Suppressor macrophage treated with lipopolysaccharide for 1 hour (primary cell): Measurements from ENCODE around the gene LYPD1.

ENCODE experiments used
- DNase-seq, 3 donors: peaks; one replicate each; pipeline ENCODE4 v3.0.0-alpha.2; 2020 to 2022

The LYPD1 gene

GRCh38 chr2:132668189-132668823 is 1.7 kb downstream of the LYPD1 start:
- DNase-seq = no peak

DNA sequence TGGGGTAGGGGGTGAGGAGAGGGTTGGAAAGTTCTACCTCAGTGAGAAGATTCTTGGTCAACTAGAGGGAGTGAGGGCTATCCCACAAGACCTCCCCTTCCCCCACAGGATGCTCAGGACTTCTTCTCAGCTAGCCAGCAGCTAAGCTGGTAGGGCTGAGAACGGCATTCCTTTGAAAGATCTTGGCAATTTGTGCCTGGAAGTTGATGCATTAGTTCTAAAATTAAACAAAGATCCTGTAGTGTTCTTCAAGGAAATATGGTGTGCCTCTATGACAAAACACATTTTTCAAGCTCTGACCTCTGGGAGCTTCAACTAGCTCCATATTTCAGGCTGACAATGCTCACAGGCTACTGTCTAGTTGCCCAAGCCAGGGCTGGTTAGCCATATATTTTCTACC is 2.3 kb downstream of the LYPD1 start:
- DNase-seq = no peak

DNA sequence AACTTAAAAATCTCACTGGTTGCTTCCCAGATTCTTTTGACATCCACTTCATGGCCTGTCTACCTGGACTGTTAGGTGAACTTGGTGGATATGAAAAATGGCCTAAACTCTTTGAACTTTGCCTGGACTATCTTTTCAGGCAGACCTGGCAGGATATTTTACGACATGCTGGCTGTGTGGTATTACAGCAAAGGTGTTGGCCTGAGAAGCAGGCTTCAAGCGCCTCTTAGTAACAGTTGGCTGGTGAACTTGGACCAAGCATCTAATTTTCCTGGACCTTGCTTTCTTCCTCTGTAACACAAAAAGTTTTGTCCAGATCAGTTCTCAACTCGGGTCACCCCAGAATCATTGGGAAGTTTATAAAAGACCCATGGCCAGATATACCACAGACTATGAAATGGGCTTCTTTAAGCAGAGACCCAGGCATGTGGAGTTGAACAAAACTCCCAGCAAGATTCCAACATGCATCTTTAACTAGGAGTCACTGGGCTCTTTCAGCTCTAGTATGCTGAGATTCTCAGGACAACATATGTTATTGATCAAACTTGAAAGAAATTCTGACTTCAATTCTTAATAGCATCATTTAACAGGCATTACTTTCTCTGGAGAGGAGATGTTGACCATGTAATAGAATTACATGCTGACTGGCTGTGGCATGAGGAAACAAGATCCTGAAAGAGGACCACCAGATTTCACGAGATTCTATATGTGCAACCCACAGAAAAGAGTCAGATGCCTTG is 4.4 kb downstream of the LYPD1 start:
- DNase-seq = no peak

DNA sequence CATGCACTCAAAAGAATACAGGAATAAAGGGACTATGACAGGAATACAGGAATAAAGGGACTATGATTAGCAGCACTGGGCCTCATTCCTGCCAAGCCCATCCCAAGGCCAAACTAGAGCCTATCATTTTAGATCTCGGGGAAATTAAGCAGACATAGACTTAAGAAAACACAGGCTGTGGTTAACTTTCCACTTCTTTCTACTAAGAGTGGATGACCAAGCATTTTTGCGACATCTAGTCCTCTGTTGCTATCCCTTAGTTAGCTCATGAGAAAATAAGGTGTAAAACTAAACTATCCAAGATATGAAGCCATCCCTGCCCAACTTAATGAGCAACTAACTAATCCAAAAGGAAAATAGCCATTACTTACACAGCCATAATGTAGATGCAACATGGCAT is 5.9 kb downstream of the LYPD1 start:
- no peak for DNase-seq

- DNase-seq = no peak
These were observed 7.3 kb downstream of the LYPD1 start for GRCh38 chr2:132662732-132663131.

DNA sequence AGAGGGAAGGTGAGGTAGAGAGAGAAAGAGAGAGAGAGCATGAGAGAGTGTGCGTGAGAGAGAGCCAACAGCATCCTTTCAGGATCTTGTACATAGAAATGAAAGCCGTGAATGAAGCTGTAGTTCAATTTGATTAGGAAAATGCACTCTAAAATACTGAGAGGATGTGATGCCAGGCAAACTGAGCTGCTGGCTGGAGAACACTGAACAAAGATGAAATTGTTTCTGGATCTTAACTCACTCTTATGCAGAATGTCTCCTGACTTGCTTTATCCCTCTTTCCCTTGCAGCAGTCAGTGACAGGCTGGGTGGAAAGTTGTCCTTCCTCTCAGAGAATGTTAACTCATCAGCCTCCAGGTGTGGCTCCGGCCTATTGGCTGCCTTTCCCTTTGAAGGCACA is 10.7 kb downstream of the LYPD1 start:
- no peak for DNase-seq

DNA sequence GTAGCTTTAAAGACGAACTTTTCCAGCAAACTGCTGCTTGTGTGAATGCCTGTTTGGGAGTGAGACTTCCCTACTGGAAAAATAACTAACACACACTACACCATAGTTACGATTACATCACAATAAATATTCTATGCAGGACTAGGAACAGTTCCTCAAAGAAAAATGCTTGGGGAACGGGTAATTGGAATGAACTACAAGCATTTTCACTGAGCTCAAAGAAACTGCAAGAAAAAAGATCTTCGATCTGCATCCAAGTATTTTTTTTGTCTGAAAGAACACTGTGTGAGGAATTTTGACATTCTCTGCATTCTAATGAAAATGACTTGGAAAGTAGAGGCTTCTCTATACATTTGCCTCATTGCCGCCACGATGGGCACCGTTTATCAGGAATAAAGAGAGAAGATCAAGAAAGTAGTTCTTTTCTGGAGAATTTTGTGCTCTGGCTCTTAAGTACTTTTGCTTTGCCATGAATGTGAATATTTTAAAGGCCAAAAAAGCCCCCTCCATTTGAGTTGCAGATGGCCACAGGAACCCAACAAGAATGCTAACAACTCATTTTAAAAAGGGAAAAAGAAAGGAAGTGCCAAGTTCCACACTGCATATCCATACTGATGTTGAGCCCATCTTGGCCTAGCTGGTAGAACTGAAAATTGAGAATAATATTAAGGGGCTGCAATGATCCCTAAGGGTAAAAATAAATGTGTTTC is 13.6 kb downstream of the LYPD1 start:
- DNase-seq = no peak

DNA sequence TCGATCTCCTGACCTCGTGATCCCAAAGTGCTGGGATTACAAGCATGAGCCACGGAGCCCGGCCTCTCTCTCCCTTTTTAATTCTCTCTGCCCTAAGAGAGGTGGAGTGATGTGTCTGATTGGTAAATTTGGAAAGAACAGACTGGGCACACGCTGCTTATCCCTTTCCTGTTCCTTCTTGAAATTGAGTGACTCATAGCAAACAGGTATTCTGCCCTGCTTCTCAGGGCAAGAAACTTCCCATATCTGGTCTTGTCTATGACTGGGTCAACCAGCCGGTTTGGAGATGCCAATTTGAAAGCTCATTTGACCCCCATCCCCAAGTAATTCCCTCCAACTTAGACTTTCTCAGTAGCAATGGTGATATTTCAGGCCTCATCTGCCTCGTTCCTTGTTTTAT is 15.0 kb downstream of the LYPD1 start:
- no peak for DNase-seq

- no peak for DNase-seq
These were observed 15.7 kb downstream of the LYPD1 start for GRCh38 chr2:132654335-132654734.

DNA sequence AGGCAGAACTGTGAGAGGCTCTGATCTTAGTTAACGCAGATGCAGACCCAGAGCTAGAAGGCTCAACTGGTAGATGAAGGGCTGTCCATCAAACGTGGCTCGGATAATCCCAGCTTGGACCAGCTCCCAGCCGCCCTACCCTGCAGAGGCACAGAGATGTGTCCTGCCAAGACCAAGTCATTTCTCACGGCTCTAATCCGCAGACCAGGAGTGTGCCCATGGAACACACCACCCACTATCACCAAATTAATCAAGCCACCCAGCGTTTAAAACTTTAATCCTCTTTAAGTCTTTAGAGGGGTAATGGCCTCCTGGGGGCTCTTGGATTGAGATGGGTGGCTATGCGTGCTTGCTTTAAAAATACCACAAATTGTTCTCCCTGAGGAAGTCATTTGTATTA is 17.5 kb downstream of the LYPD1 start:
- DNase-seq = no peak

DNA sequence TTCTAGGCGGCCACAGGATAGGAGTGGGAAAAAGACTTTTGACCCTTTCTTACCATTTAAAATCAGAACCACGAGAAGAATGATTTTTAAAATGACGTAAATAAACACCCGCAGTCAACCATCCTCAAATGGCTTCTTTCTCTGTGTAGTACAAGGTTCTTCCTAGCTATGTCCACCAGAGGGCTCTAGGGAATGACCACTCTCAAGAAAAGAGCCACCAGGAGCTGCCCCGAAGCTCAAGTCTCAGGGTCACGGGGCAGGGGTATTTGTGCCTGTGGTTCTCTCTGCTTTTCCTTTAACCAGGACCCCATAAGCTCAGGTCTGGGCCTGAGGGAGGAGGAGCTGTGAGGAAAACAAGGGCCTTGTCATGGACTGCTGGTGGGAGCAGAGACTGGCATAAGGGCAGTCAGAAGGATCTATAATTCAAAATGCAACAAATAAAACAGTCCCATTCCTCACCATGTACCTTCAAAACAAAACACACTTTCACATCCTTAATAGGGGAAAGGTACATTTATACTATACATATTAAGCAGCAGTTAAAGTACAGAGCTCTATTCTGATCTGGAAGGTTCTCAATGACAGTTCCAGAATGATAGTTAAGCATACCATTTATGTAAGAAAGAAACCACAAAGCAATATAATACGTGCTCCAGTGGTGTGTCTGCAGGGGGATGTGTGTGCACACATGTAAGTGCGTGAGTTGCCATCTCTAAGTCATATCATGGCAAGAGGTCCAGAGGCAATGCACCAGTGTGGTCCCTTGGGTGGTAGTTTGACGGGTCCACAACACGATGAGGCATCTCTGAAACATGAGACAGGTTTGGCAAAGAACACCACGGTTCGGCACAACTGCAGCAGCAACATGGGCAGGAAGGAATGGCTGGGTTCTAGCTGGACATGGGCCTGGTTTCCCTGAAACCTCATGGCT is 18.6 kb downstream of the LYPD1 start:
- DNase-seq = peak in 2 of 3 donors; percentile 15 to 42

DNA sequence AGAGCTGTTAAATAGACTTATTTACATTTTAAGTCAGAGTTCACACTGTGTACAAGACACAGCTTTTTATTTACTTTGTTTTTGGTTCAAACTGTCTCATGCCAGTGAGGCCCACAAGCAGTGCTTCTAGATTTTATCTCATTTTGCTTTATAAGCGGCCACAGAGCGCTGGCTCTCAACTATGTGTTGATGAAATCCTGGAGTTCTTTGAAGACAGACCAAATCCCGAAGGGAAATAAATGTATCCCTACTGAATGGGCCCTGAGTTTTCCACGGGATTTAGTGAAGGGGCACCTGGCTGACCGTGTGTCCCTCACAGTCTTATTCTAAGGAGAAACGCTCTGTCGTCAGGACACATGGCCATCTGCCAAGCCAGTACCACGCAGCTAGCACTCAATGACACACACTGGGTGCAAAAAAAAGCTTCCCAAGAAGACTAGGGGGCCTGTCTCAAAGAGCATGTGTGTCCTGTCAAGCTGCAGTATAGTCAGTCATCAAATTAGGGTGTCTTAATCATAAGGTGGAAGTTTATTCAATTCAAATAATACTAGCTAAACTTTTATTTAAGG is 23.4 kb downstream of the LYPD1 start:
- no peak for DNase-seq

- DNase-seq = peak; percentile 43 to 61 (median 51)
These were observed 24.1 kb downstream of the LYPD1 start for GRCh38 chr2:132645722-132646539.

- DNase-seq = no peak
These were observed 24.8 kb downstream of the LYPD1 start for GRCh38 chr2:132645176-132645575.

DNA sequence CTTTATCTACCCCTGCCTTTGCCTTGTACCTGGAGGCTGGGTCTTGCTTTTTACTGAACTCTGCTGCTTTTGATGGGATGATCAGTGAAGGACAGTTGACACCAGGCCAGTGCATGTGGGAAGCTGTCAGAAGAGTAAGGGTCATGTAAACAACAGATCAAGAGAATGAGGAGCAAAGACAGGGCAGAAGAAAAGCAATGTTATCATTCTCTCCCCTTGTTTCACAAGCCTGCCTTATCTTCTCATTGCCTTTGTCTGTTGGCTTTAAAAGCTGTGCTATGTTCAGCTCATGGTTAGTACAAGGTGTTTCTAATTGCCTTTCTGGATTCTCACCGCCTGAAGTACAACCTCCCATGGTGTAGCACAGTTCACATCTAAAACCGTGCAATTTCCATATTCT is 27.6 kb downstream of the LYPD1 start:
- DNase-seq = no peak

GRCh38 chr2:132641819-132642218 is 28.2 kb downstream of the LYPD1 start:
- no peak for DNase-seq

DNA sequence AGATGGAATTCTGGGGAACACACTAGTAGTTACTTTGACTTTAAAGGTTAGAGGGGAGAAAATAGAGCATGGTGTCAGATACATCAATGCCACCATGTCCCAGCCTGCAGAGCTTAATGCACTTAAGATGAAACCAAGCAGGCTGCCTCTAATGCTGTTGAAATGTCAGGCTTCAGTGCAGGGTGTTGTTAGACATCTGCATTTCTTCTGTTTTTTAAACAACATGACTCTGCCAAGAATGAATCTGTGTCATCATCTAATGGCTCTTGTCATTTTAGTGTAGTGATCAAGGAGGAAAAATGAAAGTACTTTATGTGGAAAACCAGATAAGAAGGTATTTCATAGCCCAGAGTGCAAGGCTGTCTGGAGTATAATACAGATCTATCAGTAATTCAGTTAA is 29.9 kb downstream of the LYPD1 start:
- no peak for DNase-seq

GRCh38 chr2:132638313-132639040 is 31.5 kb downstream of the LYPD1 start:
- DNase-seq = no peak

DNA sequence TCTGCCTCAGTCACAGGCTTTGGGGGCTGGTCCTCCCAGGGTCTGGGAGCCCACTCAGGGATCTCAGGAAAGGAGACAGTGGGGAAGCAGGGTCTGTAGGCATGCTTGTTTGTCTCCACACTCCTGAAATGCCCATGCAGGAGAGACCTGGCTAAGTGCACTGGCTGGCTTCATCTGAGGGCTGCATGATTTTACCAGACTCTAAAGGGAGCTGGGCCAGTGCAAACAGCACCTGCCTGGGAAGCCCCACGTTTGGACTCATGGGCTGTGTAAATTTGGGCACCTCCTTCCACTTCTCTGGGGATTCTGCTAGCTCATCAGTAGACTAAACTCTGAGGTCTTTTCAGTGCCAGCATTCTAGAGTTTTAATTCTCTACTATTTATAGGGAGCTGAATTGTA is 33.7 kb downstream of the LYPD1 start:
- no peak for DNase-seq

- no peak for DNase-seq
These were observed 36.4 kb downstream of the LYPD1 start for GRCh38 chr2:132633635-132634034.
